NCI-H1694 treated with DMSO at 0.1 percent for 48 hours (cell line): ENCODE measurements around the gene PSMA3.
"Not testable (repeated sequence)": the region's sequence is repeated elsewhere in the genome, so short reads cannot be mapped to it uniquely, and the experiment has no call there.

Source experiments
- DNase-seq: peaks from one replicate; lab custom pipeline; 2025; lab: John Stamatoyannopoulos, UW

Gene PSMA3

GRCh38 chr14:58244556-58245387 is at the start of gene PSMA3:
PSMA3 (plus strand) TSS chr14:58244843; CDS start chr14:58244921, 78 bp downstream.
- peak; percentile 96 for DNase-seq

- no peak for DNase-seq
Observed at GRCh38 chr14:58196198-58196597, 48.4 kb upstream of the PSMA3 start.

- no peak for DNase-seq
Observed at GRCh38 chr14:58198086-58198485, 46.6 kb upstream of the PSMA3 start.

- peak; percentile 77 for DNase-seq
Observed at GRCh38 chr14:58199726-58200479, 44.7 kb upstream of the PSMA3 start, which contains the start of gene ACTR10. ACTR10 (plus strand) TSS chr14:58200149; CDS start chr14:58200218, 69 bp downstream.

- DNase-seq: no peak
Observed at GRCh38 chr14:58200480-58200841, 44.2 kb upstream of the PSMA3 start.

DNA sequence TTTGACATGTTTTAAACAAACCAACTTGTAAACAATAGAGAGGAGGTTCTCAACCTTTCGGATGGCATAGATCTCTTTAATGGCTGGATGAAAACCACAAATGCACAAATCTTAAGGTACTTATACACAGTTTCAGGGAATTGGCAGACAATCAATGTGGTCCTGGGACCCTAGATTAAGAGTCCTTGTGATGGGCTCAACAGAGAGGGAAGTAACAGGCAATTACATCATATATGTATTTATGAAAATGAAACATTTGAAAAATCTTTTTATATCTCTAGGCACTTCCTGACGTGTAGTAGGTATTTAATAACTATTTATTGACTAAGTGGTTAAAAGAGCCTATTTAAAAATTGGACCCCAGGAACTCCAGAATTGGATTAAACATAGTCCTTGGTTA is 43.8 kb upstream of the PSMA3 start:
- no peak for DNase-seq

DNA sequence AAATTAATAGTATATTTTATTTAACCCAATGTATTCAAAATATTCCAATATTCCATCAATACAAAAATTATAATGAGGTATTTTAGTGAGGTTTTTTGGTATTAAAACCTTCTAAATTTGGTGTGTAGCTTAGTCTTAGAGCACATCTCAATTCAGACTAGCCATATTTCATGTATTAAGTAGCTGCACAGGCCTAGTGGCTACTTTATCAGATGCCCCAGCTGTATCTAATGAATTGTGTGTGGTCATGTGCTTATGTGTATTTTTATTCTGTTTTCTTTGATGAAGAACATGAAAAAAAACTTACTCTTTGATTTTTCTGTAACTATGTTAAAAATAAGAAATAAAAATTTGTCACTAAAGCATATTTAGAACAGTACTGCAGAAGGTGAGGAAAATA is 31.5 kb upstream of the PSMA3 start:
- DNase-seq: no peak

DNA sequence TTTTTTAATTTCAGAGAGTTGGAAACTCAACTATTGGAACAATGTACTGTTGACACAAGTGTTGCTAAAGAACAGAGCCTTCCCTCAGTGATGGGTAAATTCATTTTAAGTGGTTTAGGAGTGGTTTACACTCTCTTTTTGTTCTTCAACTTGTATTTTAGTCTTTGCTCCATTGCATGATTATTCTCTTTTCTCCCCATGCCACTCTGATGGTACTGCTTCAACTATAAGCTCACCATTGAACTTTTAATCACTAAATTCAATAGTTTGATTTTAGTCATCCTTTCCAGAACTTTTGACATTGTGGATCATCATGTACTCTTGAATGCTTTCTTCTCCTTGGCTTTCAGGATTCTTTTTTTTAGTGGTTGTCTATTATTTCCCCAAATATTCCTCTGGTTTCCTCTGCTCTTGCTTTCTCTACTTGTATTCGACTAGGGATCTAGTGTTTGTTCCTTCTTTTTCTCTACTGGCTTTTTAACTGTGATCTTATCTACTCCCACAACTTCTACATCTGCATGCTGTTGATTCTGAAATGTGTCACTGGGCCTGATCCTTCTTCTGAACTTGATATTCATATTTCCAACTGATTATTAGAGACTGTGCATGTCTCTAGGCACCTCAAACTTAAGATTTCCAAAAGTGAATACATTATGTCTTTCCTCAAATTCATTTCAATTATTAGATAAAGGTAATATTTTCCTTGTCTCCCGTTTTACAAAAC is 29.3 kb upstream of the PSMA3 start:
- no peak for DNase-seq

DNA sequence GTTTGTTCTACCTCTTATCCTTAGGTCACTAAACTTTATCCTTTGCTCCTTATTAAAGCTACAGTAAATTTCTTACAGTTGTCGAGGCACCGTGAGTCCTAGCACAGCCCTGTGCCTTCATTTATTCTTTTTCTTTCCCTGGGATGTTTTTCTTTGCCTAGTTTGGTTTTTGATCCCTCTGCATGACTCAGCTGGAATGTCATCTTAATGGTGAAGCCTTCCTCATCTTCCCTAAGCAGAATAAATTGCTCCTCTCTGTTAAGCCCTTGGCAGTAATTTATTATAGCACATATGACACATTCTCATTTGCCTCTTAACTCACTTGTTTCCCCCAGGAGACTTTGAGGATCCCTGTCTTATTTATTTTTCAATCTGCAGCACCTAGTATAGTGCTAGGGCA is 28.1 kb upstream of the PSMA3 start:
- DNase-seq: no peak

DNA sequence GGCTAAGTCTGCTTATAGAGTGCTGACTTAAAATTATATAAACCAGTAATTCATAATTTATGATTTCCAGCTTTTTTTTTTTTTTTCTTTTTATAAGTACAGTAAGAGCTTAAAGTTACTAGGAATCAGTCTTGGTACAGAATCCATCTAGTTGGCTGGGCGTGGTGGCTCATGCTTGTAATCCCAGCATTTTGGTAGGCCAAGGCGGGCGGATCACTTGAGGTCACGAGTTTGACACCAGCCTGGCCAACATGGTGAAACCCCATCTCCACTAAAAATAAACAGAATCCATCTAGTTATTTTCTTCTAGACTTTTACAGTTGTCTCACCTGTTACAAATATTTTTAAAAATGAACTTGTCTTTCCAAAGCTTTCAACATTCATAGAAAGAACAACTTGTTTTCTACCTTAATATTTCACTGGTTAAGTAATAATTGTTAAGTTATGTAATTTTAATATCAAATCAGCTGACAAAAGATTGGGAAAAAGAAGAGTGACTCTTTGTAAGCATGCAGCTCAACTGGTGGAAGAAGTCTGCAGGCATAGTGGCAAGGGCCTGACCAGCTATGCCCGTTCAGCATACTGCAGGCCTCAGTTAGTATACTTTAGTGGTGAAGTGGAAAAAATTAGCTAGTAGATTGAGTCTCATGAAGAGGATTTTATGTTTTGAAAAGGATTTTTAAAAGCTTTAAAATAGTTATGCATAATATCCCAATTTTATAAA is 17.4 kb upstream of the PSMA3 start:
- no peak for DNase-seq

DNA sequence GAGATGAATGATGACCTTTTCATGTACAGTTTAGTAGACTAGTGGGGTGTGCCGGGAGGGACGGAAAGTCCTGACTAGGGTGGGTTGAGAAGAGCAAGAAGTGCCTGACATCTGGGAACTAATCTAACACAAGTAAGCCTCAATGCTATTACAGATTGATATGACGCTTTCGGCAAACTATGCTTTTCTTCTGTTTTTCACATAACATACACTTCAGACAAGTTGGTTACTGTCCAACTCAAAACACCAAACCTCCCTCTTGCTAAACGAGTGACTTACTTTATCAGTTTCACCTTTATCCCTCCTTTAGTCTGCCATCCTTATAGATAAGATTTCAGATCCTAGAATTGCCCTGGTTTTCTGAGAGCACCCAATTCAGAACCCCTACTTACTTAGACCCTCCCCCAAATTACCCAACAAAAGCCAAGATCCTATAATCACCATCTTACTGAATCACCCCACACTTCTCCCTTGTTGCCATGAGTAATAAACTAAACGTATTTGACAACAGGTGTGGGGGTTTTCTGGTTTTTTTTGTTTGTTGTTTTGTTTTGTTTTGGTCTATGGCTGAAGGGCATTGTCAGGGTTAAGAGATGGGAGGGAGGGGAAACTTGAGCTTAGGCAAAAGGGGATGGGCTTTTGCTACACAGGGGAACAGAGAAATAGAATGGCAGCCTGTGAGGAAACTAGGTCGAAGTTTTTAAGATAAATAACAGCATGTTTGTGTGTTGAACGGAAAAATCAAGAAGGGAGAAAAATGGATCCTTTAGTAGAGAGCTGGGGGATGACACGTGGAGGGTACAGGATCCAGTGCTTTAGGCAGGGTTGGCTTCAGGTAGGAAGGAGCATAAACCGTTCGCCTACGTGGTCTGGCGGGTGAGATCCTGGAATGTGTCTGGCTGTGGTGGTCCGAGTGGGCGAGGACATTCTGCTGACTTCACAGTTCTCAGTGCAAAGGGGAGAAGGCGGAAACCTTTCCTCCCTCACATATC is 6.1 kb upstream of the PSMA3 start:
- DNase-seq: no peak

- DNase-seq: peak; percentile 55
Observed at GRCh38 chr14:58239244-58240195, 5.1 kb upstream of the PSMA3 start.

DNA sequence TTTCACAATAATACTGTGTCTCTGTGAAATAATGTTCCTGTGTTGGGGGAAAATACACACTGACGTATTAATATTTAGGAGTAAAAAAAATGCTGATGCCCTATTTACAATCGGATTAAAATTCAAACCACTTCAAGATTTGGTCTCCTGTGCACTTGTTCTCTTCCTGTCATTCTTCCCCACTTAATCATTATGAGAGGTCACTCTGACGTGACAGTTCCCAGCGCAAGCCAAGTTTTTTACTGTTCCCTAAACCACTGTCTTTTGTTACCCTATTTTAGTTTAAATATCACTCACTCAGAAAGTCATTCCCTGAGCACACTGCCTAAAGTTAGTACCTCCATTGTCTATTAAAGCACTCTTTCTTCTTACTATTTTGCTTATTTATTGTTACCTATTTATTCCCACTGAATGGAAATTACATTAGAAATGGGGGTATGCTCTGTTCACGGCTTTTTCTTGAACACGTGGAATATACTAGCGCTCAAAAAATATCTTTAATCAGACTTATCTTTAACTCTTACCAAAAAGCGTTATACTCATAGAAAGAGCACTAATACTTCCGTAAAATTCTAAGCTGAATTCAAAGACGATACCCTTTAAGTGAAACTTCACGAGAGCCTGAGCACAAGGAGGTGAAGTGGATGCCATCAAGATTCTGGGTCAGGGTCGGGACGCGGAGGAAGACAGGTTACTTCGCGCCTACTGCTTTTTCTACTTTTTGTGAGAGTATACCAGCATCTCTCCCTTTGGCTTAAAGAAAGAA is 670 bp upstream of the PSMA3 start:
- peak; percentile 47 for DNase-seq

GRCh38 chr14:58245562-58245961 is 919 bp downstream of the PSMA3 start:
- no peak for DNase-seq

DNA sequence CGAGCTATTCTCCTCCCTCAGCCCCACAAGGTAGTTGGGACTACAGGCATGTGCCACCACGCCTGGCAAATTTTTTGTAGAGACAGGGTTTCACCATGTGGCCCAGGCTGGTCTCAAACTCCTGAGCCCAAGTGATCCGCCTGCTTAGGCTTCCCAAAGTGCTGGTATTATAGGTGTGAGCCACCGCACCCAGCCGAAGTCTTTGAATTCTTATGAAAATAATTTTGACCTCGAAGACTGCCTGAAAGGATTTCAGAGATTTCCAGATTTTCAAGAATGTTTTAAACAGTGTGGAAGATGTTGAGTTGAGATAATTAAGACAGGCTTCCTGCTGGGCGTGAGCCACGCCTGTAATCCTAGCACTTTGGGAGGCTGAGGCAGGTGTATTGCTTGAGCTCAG is 5.0 kb downstream of the PSMA3 start:
- no peak for DNase-seq

DNA sequence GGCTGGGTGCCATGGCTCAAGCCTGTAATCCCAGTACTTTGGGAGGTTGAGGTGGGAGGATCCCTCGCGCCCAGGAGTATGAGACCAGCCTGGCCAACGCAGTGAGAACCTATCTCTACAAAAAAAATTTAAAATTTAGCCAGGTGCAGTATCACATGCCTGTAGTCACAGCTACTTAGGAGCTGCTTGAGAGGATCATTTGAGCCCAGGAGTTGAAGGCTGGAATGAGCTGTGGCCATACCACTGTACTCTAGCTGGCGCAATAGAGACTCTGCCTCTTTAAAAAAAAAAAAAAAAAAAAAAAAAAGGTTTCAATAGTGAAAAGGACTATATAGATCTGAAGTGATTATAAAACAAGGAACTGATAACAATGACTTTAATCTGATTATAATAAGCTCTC is 13.5 kb downstream of the PSMA3 start:
- no peak for DNase-seq

DNA sequence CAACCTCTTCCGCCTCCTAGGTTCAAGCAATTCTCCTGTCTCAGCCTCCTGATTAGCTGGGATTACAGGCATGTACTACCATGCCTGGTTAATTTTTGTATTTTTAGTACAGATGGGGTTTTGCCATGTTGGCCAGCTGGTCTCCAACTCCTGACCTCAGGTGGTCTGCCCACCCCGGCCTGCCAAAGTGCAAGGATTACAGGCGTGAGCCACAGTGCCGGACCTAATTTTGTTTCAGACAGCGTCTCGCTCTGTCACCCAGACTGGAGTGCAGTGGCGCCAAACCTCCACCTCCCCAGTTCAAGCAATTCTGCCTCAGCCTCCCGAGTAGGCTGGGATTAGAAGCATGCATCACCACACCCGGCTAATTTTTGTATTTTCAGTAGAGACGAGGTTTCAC is 17.4 kb downstream of the PSMA3 start:
- not testable (repeated sequence) for DNase-seq

GRCh38 chr14:58265401-58265800 is 20.8 kb downstream of the PSMA3 start:
- DNase-seq: no peak

GRCh38 chr14:58270628-58271027 is 26.0 kb downstream of the PSMA3 start:
- no peak for DNase-seq
